Cardiac fibroblast (primary cell): ENCODE results near the gene TYK2.

Experiments
- DNase-seq, 2 donors: peaks; one replicate each; pipeline versions ENCODE4 v3.0.0 to v3.0.0-alpha.2; 2010; ENCODE audit warnings: low read depth in 2 of 2
- H3K4me3 ChIP-seq, 2 donors: replicated peaks in 1 of 2; 1 replicate in 1 of 2; 2 replicates in 1 of 2; pipeline ENCODE4 v1.5.1; 2011; ENCODE audit warnings: low read depth in 2 of 2, low read length in 2 of 2, mild to moderate bottlenecking in 2 of 2, moderate library complexity in 1 of 2
- CTCF ChIP-seq: IDR thresholded peaks from one replicate; pipeline ENCODE4 v1.5.1; 2011; ENCODE audit warnings: low read depth, mild to moderate bottlenecking, low read length, inconsistent platforms

TYK2 gene

DNA sequence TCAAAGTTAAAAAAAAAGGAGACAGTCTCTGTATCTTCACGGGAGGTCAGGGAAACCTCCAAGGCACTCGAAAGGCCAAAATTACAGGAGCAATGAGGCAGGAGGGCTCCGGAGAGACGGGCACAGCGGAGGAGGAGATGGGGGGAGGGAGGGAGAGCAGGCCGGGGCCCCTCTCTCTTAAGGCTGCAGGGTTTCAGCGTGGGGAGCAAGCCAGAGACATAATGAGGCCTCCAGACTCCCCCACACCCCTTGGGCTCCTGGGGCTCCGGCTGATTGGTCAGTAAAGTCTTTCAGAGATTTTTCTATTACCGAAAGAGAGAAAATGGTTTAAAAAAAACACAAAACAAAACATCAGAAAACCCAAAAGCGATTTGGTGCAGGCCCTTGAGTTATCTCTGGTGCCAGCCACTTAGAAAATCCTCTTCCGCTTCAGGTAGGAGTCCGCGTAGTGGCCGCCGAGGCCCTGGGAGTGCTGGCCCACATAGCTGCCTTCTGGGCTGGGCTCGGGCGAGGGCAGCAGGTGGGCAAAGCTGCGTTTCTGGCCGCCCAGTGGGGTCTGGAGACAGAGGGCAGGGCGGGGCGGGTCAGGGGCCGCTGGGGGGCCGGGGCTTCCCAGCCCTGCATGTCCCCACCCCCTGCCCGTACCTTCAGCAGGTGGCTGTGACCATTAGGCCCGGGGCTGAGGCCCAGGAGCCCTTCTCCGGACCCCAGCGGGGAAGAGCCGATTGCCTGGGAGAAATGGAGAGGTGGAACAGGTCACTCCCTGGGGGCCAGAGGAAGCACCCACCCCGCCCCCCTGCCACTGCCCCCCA, 63.1 kb downstream of the TYK2 start:
- DNase-seq: no peak
- no peak overlapping the region for H3K4me3 ChIP-seq
- TF ChIP-seq CTCF: no peak

DNA sequence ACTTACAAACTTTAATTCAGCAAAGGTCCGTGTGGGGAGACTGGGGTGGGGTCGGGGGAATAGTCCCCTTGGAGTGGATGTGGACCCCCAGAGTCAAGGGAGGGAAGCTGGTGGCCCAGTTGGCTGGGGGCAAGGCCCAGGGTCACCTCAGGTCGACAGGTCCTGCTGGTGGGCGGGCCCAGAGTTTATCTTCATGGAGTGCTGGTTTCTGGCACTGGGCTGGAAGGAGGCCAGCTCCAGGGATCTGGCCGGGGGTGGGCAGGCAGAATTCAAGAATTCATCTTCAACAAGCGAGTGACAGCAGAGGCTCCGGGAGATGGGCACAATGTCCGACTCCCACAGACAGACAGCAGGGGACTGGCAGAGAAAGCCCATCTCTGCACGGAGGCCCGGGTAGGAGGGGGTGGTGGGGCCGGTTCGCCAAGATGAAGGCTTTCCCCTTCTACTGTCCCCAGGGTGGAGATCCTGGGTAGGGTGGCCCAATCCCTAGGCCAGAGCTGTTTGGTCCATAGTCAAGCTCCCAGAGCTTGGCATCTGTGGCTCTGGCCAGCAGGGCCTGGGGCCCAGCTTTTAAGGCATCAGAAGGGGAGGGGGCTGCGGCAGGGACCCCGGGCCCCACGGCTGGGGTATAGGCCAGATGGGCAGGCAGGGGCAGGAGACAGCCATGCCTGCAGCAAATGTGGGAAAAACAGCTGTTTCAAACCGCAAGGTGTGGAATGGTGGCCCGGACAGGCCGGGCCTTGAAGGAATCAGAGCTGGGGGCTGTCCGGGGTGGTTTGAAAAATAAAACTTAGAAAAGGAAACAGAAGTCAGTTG, 63.9 kb downstream of the TYK2 start:
- DNase-seq: no peak
- no peak overlapping the region for H3K4me3 ChIP-seq

GRCh38 chr19:10315335-10316214, 64.8 kb downstream of the TYK2 start, which contains the start of gene FDX2:
TSS of gene FDX2 (minus strand) at chr19:10316015. CDS start at chr19:10315996, 19 bp downstream.
- no peak for TF ChIP-seq CTCF
- peak; percentile 81 to 84 for DNase-seq
- H3K4me3 ChIP-seq: peak within 1 kb of the TSS; percentile 61 to 69

More for the DNA sequence above, 63.9 kb downstream of the TYK2 start:
- TF ChIP-seq CTCF: no peak

GRCh38 chr19:10309423-10309822, 70.9 kb downstream of the TYK2 start, which contains the start of gene ZGLP1:
TSS of gene ZGLP1 (minus strand) at chr19:10309815.
- DNase-seq: no peak
- no peak within 1 kb of the TSS for H3K4me3 ChIP-seq
- TF ChIP-seq CTCF: no peak

GRCh38 chr19:10306327-10306726, 74.0 kb downstream of the TYK2 start:
- DNase-seq: no peak
- H3K4me3 ChIP-seq: no peak overlapping the region
- no peak for TF ChIP-seq CTCF

DNA sequence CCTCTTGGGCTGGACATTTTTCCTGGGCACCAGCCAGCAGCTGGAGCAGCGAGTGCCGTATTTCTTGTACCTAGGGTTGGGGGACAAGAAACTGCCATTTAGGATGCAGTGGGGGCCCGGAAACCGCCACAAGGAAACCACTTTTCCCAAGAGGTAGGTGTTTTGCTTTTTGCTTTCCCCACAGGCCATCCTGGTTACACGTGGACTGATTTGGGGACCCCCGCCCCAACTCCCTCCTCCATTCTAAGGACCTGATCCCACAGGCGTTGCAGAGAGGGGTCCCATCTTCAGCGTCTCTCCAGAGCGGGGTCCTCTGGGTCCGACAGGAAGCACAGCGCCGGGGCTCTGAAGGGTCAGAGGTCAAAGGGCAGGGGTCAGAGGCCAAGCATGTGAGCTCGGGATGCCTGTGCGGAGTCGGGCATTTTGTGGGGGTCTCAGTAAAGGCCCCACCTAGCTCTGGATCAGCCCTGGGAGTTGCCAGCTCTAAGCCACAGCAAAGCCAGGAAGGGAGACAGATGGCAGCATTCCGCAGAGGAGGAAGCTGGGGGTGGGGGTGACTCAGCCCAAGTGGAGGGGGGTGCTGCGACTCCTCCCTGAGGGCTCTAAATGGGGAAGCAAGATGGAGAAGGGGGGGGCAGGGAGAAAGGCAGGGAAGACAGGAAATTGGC, 75.1 kb downstream of the TYK2 start:
- no peak for TF ChIP-seq CTCF
- no peak overlapping the region for H3K4me3 ChIP-seq
- no peak for DNase-seq
